DND-41 (cell line): Measurements from ENCODE around the gene PLPP1.

Source experiments
- EZH2 ChIP-seq: IDR thresholded peaks from 3 replicates; pipeline ENCODE4 v1.6.1; 2012; ENCODE audit warnings: borderline replicate concordance, low read depth, mild to moderate bottlenecking, moderate library complexity, low read length, inconsistent platforms; ENCODE audit not compliant: severe bottlenecking
- TF ChIP-seq, protein P1 (sequence below): IDR thresholded peaks from 2 replicates; pipeline ENCODE4 v1.5.1; 2012; ENCODE audit warnings: borderline replicate concordance, low read length, moderate library complexity, mild to moderate bottlenecking; ENCODE audit not compliant: poor library complexity, severe bottlenecking; ENCODE audit errors: extremely low read depth

DNA sequence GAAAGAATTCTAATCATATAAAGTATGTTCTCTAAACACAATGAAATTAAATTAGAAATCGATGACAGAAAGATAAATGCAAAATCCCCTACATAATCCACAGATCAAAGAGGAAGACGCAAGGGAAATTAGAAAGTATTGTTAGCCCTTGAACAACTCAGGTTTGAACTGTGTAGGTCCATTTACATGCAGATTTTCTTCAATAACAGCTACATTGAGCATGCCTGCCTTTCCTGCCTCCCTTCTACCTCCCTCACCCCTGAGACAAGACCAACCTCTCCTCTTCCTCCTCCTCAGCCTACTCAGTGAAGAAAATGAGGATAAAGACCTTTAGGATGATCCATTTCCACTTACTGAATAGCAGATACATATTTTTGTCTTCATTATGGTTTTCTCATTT lies 75.2 kb downstream of the PLPP1 start:
- TF ChIP-seq EZH2: no peak
- TF ChIP-seq, protein P1, sequence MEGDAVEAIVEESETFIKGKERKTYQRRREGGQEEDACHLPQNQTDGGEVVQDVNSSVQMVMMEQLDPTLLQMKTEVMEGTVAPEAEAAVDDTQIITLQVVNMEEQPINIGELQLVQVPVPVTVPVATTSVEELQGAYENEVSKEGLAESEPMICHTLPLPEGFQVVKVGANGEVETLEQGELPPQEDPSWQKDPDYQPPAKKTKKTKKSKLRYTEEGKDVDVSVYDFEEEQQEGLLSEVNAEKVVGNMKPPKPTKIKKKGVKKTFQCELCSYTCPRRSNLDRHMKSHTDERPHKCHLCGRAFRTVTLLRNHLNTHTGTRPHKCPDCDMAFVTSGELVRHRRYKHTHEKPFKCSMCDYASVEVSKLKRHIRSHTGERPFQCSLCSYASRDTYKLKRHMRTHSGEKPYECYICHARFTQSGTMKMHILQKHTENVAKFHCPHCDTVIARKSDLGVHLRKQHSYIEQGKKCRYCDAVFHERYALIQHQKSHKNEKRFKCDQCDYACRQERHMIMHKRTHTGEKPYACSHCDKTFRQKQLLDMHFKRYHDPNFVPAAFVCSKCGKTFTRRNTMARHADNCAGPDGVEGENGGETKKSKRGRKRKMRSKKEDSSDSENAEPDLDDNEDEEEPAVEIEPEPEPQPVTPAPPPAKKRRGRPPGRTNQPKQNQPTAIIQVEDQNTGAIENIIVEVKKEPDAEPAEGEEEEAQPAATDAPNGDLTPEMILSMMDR: no peak
